Transverse colon (tissue), 4 donors: ENCODE results near the gene FOXD3. TPM values are rescaled to one million over a fixed set of nuclear protein-coding genes. Genes with fewer than 3 reads are reported as not detected.

Experiments
- DNase-seq: peaks from one replicate; pipeline ENCODE4 v3.0.0-alpha.2; 2019
- H3K27ac ChIP-seq, 4 donors: fragments of 200-600 bp; sonication (generic); 2 replicates each; pipeline ENCODE4 v1.5.1; 2016 to 2018; ENCODE audit warnings: inconsistent platforms in 4 of 4
- H3K27me3 ChIP-seq: fragments of 200-600 bp; sonication (generic); 2 replicates; pipeline ENCODE4 v1.5.1; 2017; ENCODE audit warnings: inconsistent platforms
- H3K36me3 ChIP-seq, 4 donors: fragments of 200-600 bp; sonication (generic); 2 replicates each; pipeline ENCODE4 v1.5.1; 2017 to 2019; ENCODE audit warnings: inconsistent platforms in 4 of 4
- H3K4me1 ChIP-seq, 4 donors: fragments of 200-600 bp; sonication (generic); 2 replicates each; pipeline ENCODE4 v1.5.1; 2017 to 2020; ENCODE audit warnings: inconsistent platforms in 4 of 4
- H3K4me3 ChIP-seq, 4 donors: fragments of 200-600 bp; sonication (generic); 1 replicate in 1 of 4; 2 replicates in 3 of 4; pipeline versions ENCODE4 v1.5.1 to v1.6.1; 2017 to 2019; ENCODE audit warnings: inconsistent platforms in 4 of 4
- H3K9me3 ChIP-seq, 2 donors: fragments of 200-600 bp; sonication (generic); 2 replicates each; pipeline ENCODE4 v1.5.1; 2017 to 2019; ENCODE audit warnings: inconsistent platforms in 2 of 2
- EP300 ChIP-seq: sonication (generic); formaldehyde crosslinking; IDR thresholded peaks from one replicate; pipeline ENCODE4 v1.6.1; 2017; ENCODE audit warnings: antibody characterized with exemption, low read depth
- POLR2A ChIP-seq: fragments of 450-650 bp; IDR thresholded peaks from one replicate; pipeline ENCODE4 v1.6.1; 2016; ENCODE audit warnings: antibody characterized with exemption, mild to moderate bottlenecking, moderate library complexity
- POLR2AphosphoS5 ChIP-seq, 3 donors: sonication (generic); formaldehyde crosslinking; IDR thresholded peaks; one replicate each; pipeline ENCODE4 v1.6.1; 2016; ENCODE audit warnings: antibody characterized with exemption in 3 of 3
- WGBS, 2 donors: methylation state at CpG; one replicate each; pipeline ENCODE4 v1.1.5; 2018; ENCODE audit warnings: low coverage in 1 of 2; 5-methylcytosine and 5-hydroxymethylcytosine counted together
- in situ Hi-C, 4 donors: fragments of 200-750 bp; cut with MboI; loops; one replicate each; pipeline versions ENCODE4 v1.15.0 to v1.15.1; 2017; ENCODE audit warnings: low sequenced_read_pairs in 3 of 4, low pct_ligation_motif_present in 1 of 4, low pct_unique_long_range_greater_than_20kb in 1 of 4
- intact Hi-C: fragments of 100-400 bp; cut with DNase I; formaldehyde crosslinking; loops from one replicate; pipeline ENCODE4 v1.15.1; 2023; ENCODE audit warnings: low total_unique reads
- total RNA-seq, 4 donors: library from RNA; depleted of rRNA; stranded (reverse); fragments of >200 nt; gene quantifications; one replicate each; pipeline ENCODE4 v1.1.0, GENCODE V29; 2016
- TF ChIP-seq, protein P1 (sequence below), 5 experiments: fragments of 200-600 bp in 3 of 5; fragments of 450-650 bp in 2 of 5; sonication (generic) in 3 of 5; IDR thresholded peaks; 1 replicate in 2 of 5; 2 replicates in 3 of 5; pipeline ENCODE4 v1.5.1; 2016 to 2017; ENCODE audit warnings: antibody characterized with exemption in 5 of 5, inconsistent platforms in 3 of 5, mild to moderate bottlenecking in 2 of 5, moderate library complexity in 1 of 5

Gene FOXD3
- total RNA-seq, 4 donors from 2014 or later, result 0.32 to 0.68 TPM; not detected in 2

DNA sequence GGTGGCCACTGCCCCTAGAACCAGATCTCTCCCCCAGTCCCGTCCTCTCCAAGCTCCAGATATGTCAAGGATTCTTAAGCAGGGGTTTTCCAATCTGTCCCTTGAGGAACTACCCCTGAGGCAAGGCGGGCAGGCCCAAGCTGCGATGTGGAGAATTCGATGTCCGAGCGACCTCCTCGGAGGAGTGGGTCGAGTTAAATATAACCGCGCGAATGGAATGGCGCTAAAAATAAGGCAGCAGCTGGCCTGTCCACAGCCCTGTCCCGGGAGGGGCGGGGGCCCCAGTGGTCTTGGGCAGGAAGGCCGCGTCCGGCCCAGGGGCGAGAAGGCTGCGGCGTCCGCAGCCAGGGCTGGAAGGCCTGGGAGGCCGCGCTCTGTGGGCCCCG, 5.8 kb upstream of the FOXD3 start:
- 45% methylated on average over 21 of the region's 24 CpGs; no CpG with 5 or more reads in 1 of the 2 donors for WGBS, 2 donors
- Histone ChIP-seq H3K36me3 (no peaks in the 10 kb centered on the region), H3K27me3 (peaks cover 98% of the 10 kb centered on the region), H3K27ac (no peak overlapping the region), H3K4me1 (peaks cover 0 to 30% (median 15%) of the 10 kb centered on the region in 4 donors), H3K4me3 (peak overlapping the region in 2 of 4 donors; percentile 41 to 61), H3K9me3 (no peaks in the 10 kb centered on the region)
- no peak for DNase-seq
- intact Hi-C loops (no loop called here), in situ Hi-C loops (no loop called here)
- no peak for TF ChIP-seq POLR2AphosphoS5 (IDR thresholded peaks at IDR 0.05)
- no peak for TF ChIP-seq POLR2A
- TF ChIP-seq, protein P1, sequence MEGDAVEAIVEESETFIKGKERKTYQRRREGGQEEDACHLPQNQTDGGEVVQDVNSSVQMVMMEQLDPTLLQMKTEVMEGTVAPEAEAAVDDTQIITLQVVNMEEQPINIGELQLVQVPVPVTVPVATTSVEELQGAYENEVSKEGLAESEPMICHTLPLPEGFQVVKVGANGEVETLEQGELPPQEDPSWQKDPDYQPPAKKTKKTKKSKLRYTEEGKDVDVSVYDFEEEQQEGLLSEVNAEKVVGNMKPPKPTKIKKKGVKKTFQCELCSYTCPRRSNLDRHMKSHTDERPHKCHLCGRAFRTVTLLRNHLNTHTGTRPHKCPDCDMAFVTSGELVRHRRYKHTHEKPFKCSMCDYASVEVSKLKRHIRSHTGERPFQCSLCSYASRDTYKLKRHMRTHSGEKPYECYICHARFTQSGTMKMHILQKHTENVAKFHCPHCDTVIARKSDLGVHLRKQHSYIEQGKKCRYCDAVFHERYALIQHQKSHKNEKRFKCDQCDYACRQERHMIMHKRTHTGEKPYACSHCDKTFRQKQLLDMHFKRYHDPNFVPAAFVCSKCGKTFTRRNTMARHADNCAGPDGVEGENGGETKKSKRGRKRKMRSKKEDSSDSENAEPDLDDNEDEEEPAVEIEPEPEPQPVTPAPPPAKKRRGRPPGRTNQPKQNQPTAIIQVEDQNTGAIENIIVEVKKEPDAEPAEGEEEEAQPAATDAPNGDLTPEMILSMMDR (IDR thresholded peaks at IDR 0.05), result no peak
- TF ChIP-seq EP300, result no peak

DNA sequence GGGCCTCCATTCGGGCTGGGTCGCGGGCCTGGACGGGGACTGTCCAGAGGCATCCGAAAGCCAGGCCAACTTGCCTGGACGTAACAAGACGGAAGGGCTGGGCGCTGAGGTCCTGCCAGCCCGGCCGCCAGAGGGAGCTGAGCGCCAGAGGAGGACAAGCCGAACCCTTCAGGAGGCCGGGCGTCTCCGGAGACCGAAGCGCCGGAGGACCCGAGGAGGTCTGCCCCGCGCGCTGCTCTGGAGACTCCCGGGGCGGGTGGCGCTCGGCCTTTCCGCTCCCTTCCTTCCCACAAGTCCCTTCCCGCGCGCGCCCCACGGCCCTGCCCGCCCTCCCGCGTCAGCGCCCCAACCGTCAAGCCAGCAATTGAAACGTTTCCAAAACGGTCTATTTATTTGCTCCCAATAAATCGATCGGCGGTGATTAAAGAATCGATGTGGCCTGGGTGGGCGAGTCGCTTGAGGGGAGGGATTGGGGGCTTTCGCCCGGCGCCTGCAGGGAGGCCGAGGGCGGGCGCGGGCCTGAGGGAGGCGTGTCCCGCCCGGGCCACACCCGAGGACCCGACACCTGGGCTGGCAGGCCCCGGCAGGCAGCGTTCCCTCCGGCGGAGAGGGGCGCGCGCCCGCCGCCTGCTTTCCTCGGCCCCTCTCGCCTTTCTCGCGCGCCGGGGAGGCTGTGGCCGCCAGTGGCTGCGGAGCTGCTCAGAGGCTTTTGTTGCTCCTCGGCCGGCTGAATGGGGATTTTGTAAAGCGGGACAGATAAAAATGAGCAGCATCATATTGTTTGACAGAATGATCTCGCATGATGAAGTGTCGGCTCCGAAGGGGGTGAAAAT, 5.2 kb upstream of the FOXD3 start:
- WGBS, 2 donors, result 2% methylated on average over 63 of the region's 80 CpGs; no CpG with 5 or more reads in 1 of the 2 donors
- intact Hi-C loops, result no loop called here
- peak; percentile 81 for DNase-seq
- Histone ChIP-seq H3K4me3 (peak overlapping the region; percentile 23 to 61 (median 33)), H3K9me3 (no peaks in the 10 kb centered on the region), H3K27me3 (peaks cover 99% of the 10 kb centered on the region), H3K36me3 (no peaks in the 10 kb centered on the region), H3K27ac (no peak overlapping the region), H3K4me1 (peaks cover 0 to 36% (median 21%) of the 10 kb centered on the region in 4 donors)
- TF ChIP-seq, protein P1 (IDR thresholded peaks at IDR 0.05), result peak; percentile 49 to 65 (median 60)
- TF ChIP-seq POLR2AphosphoS5 (IDR thresholded peaks at IDR 0.05), result no peak
- in situ Hi-C loops, result no loop called here

DNA sequence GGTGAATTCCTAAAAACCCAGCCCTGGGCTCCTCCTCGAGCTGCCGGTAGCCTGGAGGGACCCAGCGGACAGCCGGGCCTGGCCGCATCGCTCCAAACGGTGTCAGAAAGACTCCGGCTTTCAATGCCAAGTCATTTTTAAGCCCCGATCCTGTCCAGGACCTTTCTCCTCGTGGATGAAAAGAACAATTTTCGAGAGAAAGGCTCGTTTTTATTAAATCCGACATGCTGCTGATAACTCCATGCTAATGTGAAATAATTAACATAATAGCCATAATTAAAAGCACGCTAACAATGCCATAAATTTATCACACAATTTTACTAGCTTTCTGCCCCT, 4.6 kb upstream of the FOXD3 start:
- peaks cover 0 to 42% (median 27%) of the 10 kb centered on the region in 4 donors for H3K4me1 ChIP-seq
- intact Hi-C loops (no loop called here), in situ Hi-C loops (no loop called here)
- peak overlapping the region in 2 of 4 donors; percentile 41 to 61 for H3K4me3 ChIP-seq
- no peak overlapping the region for H3K27ac ChIP-seq
- peaks cover 99% of the 10 kb centered on the region for H3K27me3 ChIP-seq
- TF ChIP-seq, protein P1 (IDR thresholded peaks at IDR 0.05), result no peak
- TF ChIP-seq POLR2A (no peak), POLR2AphosphoS5 (IDR thresholded peaks at IDR 0.05) (no peak), EP300 (no peak)
- H3K9me3 ChIP-seq, result no peaks in the 10 kb centered on the region
- H3K36me3 ChIP-seq, result no peaks in the 10 kb centered on the region
- DNase-seq, result no peak
- 8 to 12% methylated on average over 5 to 14 of the region's 14 CpGs for WGBS, 2 donors

DNA sequence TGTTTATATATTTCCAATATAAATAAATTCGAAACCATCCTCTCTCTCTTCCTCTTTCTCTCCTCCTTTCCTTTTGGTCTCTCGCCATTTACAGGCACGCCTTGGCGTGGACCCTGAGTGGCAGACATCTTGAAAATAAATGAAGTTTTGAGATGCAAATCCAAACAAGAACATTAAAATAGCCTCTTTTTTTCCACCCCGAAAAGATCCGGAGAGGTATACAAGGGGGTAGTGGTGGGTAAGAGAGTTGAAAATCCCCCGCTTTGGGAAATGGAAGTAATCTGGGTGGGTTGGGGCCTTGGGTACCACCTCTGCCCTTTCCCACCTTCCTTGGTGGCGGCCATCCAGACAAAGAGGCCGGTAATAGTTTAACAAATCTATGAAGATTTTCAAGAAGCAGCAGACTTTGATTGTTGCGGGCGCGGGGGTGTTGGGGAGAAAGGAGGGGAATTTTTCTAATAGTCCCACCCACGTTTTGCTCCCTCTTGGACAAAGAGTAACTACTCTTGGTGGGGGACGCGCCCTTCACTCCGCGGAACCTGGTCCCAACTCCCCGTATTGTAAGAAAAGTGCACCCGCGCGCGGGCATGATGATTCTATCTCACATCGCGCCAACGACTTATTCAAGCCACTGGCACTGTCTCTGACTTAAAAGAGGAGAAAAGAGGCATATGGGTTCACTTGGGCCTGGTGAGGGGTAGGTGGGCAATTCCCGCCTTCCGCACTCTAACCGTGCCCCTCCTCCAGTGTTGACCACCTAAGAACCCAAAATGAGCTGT, 4.0 kb upstream of the FOXD3 start:
- no peaks in the 10 kb centered on the region for H3K9me3 ChIP-seq
- H3K36me3 ChIP-seq, result no peaks in the 10 kb centered on the region
- intact Hi-C loops, result no loop called here
- 13 to 38% methylated on average over 9 to 28 of the region's 28 CpGs for WGBS, 2 donors
- H3K27me3 ChIP-seq, result peaks cover 100% of the 10 kb centered on the region
- no peak for DNase-seq
- peaks cover 0 to 48% (median 32%) of the 10 kb centered on the region in 4 donors for H3K4me1 ChIP-seq
- in situ Hi-C loops, result no loop called here
- no peak overlapping the region for H3K4me3 ChIP-seq
- TF ChIP-seq, protein P1 (IDR thresholded peaks at IDR 0.05), result no peak
- TF ChIP-seq POLR2A (no peak), POLR2AphosphoS5 (IDR thresholded peaks at IDR 0.05) (no peak), EP300 (no peak)
- H3K27ac ChIP-seq, result no peak overlapping the region
